Lower lobe of right lung (tissue), 2 donors: ENCODE data around the gene RSPH9. TPM values are rescaled to one million over a fixed set of nuclear protein-coding genes. Genes with fewer than 3 reads are reported as not detected.

Source experiments
- ATAC-seq, 2 donors: fragments of 200-7000 bp; cut with Tn5 transposase; one replicate each; pipeline ENCODE4 v1.9.1; 2020 to 2022; ENCODE audit warnings: mild to moderate bottlenecking in 2 of 2, moderate library complexity in 2 of 2
- DNase-seq: peaks from one replicate; pipeline ENCODE4 v3.0.0-alpha.2; 2020
- H3K27ac ChIP-seq: fragments of 200-600 bp; one replicate; pipeline ENCODE4 v1.8.0; 2022
- H3K27me3 ChIP-seq: fragments of 200-600 bp; one replicate; pipeline ENCODE4 v1.8.0; 2022; ENCODE audit warnings: low read depth
- H3K36me3 ChIP-seq: fragments of 200-600 bp; one replicate; pipeline ENCODE4 v1.8.0; 2022; ENCODE audit warnings: mild to moderate bottlenecking
- H3K4me1 ChIP-seq: fragments of 200-600 bp; one replicate; pipeline ENCODE4 v1.8.0; 2022
- H3K4me3 ChIP-seq: fragments of 200-600 bp; one replicate; pipeline ENCODE4 v1.8.0; 2022; ENCODE audit warnings: mild to moderate bottlenecking
- H3K9me3 ChIP-seq: fragments of 200-600 bp; one replicate; pipeline ENCODE4 v1.8.0; 2022
- intact Hi-C: fragments of 100-400 bp; cut with DNase I; formaldehyde crosslinking; loops from one replicate; pipeline ENCODE4 v1.11.0; 2022
- total RNA-seq: library from RNA; stranded (reverse); fragmentation: NEBNext Ultra II Directional; extraction: Animal tissue kit (Norgen Biotek cat#: 25700); gene quantifications from one replicate; pipeline ENCODE4 v1.2.1, GENCODE V29; 2021
- TF ChIP-seq, protein P1 (sequence below): fragments of 200-600 bp; IDR thresholded peaks from one replicate; pipeline ENCODE4 v1.8.0; 2022; ENCODE audit warnings: antibody characterized with exemption, mild to moderate bottlenecking
- donor health status: DM: no; HTN: yes; CAD: no; lungs with severe emphysema.

The RSPH9 gene
- total RNA-seq, 1 donor from 2014 or later: 2.6 TPM

DNA sequence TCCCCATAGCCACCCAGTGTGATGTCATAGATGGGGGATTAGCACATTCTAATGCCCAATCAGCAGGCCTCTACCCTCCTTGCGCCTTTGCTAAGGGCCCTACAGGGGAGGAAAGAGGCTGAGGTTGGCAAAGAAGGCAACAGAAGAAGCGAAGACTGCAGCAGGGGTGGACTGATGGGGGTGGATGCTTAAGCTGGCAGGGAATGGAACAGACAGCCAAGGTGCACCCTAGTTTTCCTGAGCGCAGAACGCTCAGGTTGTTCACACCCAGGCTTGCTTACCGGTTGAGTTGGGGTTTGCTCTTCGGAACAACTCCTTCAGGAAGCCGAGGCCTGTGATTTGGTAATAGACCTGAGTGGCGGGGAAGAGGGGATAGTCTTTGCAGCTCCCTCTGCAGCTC lies 30.1 kb downstream of the RSPH9 start:
- H3K27me3 ChIP-seq: no peaks in the 10 kb centered on the region
- no peak for ATAC-seq
- no peak for DNase-seq
- no peaks in the 10 kb centered on the region for H3K9me3 ChIP-seq
- H3K36me3 ChIP-seq: peaks cover 97% of the 10 kb centered on the region
- no peak overlapping the region for H3K4me3 ChIP-seq
- H3K4me1 ChIP-seq: peaks cover 23% of the 10 kb centered on the region
- intact Hi-C loops: no loop called here
- TF ChIP-seq, protein P1, sequence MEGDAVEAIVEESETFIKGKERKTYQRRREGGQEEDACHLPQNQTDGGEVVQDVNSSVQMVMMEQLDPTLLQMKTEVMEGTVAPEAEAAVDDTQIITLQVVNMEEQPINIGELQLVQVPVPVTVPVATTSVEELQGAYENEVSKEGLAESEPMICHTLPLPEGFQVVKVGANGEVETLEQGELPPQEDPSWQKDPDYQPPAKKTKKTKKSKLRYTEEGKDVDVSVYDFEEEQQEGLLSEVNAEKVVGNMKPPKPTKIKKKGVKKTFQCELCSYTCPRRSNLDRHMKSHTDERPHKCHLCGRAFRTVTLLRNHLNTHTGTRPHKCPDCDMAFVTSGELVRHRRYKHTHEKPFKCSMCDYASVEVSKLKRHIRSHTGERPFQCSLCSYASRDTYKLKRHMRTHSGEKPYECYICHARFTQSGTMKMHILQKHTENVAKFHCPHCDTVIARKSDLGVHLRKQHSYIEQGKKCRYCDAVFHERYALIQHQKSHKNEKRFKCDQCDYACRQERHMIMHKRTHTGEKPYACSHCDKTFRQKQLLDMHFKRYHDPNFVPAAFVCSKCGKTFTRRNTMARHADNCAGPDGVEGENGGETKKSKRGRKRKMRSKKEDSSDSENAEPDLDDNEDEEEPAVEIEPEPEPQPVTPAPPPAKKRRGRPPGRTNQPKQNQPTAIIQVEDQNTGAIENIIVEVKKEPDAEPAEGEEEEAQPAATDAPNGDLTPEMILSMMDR: no peak
- no peak overlapping the region for H3K27ac ChIP-seq

DNA sequence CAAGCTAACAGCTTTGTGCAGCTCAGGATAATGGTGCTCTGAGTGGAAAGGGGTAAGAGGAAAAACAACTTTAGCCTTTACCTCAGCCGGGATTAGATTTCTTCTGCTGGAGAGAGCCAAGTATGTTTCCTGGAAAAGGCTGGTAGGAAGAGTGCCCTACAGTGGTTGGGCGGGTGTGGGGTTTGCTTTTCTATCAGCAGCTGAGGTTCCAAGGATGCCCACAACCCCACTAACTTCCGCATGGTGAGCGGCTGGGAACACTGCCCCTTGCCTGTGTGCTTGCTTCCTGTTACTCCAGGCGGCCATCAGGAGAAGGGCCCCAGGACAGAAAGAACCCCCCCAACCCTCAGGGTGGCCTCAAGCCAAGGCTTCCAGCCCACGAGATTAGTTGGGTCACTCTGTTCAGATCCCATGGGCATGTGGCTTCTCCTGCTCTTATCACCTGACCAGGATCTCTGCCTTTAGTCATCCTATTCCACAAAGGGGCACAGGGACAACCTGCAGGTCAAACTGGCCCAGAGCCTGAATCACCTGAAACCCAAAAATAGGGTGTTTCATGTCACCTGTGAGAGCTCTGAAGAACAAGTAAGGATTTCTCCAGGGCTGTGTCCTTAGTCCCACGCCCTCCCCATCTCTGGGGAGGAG lies 32.2 kb downstream of the RSPH9 start:
- no peak overlapping the region for H3K27ac ChIP-seq
- DNase-seq (no peak), ATAC-seq (no peak)

GRCh38 chr6:43677759-43678158 lies 32.9 kb downstream of the RSPH9 start:
- peaks cover 15% of the 10 kb centered on the region for H3K4me1 ChIP-seq
- TF ChIP-seq, protein P1: no peak
- H3K4me3 ChIP-seq: no peak overlapping the region
- DNase-seq (no peak), ATAC-seq (no peak)
- no peak overlapping the region for H3K27ac ChIP-seq
- intact Hi-C loops: no loop called here
- no peaks in the 10 kb centered on the region for H3K9me3 ChIP-seq
- H3K27me3 ChIP-seq: no peaks in the 10 kb centered on the region
- H3K36me3 ChIP-seq: peaks cover 88% of the 10 kb centered on the region

More for the DNA sequence above, 32.2 kb downstream of the RSPH9 start:
- Histone ChIP-seq H3K27me3 (no peaks in the 10 kb centered on the region), H3K4me3 (no peak overlapping the region), H3K4me1 (peaks cover 17% of the 10 kb centered on the region), H3K9me3 (no peaks in the 10 kb centered on the region), H3K36me3 (peaks cover 95% of the 10 kb centered on the region)
- TF ChIP-seq, protein P1: no peak
- intact Hi-C loops: no loop called here

DNA sequence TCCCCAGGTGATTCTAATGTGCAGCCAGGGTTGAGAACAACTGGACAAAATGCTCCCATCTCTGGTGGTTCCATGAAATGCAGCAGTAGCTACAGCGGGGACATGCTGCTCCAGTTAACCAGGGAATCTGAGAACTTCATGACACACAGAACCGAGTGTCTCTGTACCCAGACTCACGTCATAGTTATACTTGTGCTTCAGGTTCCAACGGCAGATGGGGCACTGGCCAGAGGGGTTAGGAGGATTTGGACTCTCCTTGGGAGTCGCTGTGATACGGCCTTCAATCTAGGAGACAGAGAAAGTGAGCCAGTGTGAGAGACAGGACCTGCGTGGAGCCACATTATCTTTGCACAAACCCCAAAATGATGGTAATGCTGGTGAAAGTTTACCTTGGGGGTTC lies 33.5 kb downstream of the RSPH9 start:
- Histone ChIP-seq H3K4me1 (peaks cover 18% of the 10 kb centered on the region), H3K9me3 (no peaks in the 10 kb centered on the region), H3K27ac (no peak overlapping the region), H3K4me3 (no peak overlapping the region), H3K36me3 (peaks cover 83% of the 10 kb centered on the region), H3K27me3 (no peaks in the 10 kb centered on the region)
- TF ChIP-seq, protein P1: no peak
- intact Hi-C loops: no loop called here
- no peak for DNase-seq
- ATAC-seq: no peak

DNA sequence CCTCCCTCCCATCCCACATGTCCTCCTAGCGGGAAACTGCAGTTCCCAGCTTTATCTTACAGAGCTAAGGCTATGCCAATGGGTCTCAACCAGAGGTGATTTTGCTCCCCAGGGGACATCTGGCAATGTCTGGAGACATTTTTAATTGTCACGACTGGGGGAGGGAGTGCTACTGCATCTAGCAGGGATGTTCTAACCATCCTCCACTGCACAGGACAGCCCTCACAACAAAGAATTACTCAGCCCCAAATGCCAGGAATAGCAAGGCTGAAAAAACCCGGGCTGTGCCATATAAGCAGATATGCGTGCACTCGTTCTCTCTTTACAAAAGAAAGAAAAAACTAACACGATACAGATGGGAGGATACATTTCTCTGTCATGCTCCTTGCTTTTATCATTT lies 34.2 kb downstream of the RSPH9 start:
- Histone ChIP-seq H3K9me3 (no peaks in the 10 kb centered on the region), H3K4me3 (no peak overlapping the region), H3K4me1 (peaks cover 18% of the 10 kb centered on the region), H3K36me3 (peaks cover 76% of the 10 kb centered on the region), H3K27ac (no peak overlapping the region), H3K27me3 (no peaks in the 10 kb centered on the region)
- no peak for ATAC-seq
- intact Hi-C loops: no loop called here
- TF ChIP-seq, protein P1: no peak
- DNase-seq: no peak
